HepG2 (cell line): ENCODE data around the gene FAM20C. TPM values are rescaled to one million over a fixed set of nuclear protein-coding genes. Genes with fewer than 3 reads are reported as not detected.

Source experiments
- ARID3A ChIP-seq: IDR thresholded peaks from 2 replicates; pipeline ENCODE4 v1.6.1; 2012; ENCODE audit warnings: low read depth, low read length, improper control_type of control experiment
- ATF1 ChIP-seq: IDR thresholded peaks from 2 replicates; pipeline ENCODE4 v1.6.1; 2016; ENCODE audit warnings: mild to moderate bottlenecking, control low read depth
- ATF4 ChIP-seq, 2 experiments: fragments of 450-650 bp in 1 of 2; sonication (generic) in 1 of 2; formaldehyde crosslinking; IDR thresholded peaks; 2 replicates each; pipeline versions ENCODE4 v1.5.0 to v1.8.0; 2020 to 2022; ENCODE audit warnings: mild to moderate bottlenecking in 1 of 2, missing genetic modification reagents in 1 of 2
- BCL6 ChIP-seq: IDR thresholded peaks from 2 replicates; pipeline ENCODE4 v1.6.1; 2016; ENCODE audit warnings: missing genetic modification reagents, missing compliant biosample characterization
- BHLHE40 ChIP-seq: IDR thresholded peaks from 2 replicates; pipeline ENCODE4 v1.6.1; 2011; ENCODE audit warnings: low read length, improper control_type of control experiment
- CEBPG ChIP-seq: IDR thresholded peaks from 2 replicates; pipeline ENCODE4 v1.6.1; 2016
- DDIT3 ChIP-seq: sonication (generic); formaldehyde crosslinking; IDR thresholded peaks from 2 replicates; pipeline ENCODE4 v1.4.0; 2020; ENCODE audit warnings: mild to moderate bottlenecking, missing genetic modification reagents
- ERF ChIP-seq: IDR thresholded peaks from 2 replicates; pipeline ENCODE4 v1.6.1; 2018; ENCODE audit warnings: missing biosample characterization, missing genetic modification reagents
- FOSL1 ChIP-seq: sonication (generic); formaldehyde crosslinking; IDR thresholded peaks from 2 replicates; pipeline ENCODE4 v1.9.0; 2021; ENCODE audit warnings: missing genetic modification reagents, borderline replicate concordance
- GTF3A ChIP-seq: sonication (generic); formaldehyde crosslinking; conservative IDR thresholded peaks from 2 replicates; pipeline ENCODE4 v1.4.0; 2020; ENCODE audit warnings: mild to moderate bottlenecking, missing genetic modification reagents
- HES4 ChIP-seq: sonication (generic); formaldehyde crosslinking; IDR thresholded peaks from 2 replicates; pipeline ENCODE4 v1.9.0; 2021; ENCODE audit warnings: mild to moderate bottlenecking, missing genetic modification reagents, borderline replicate concordance
- KDM6A ChIP-seq: IDR thresholded peaks from 2 replicates; pipeline ENCODE4 v1.6.1; 2016; ENCODE audit warnings: low read depth
- MIER3 ChIP-seq: IDR thresholded peaks from 2 replicates; pipeline ENCODE4 v1.6.1; 2016; ENCODE audit warnings: missing compliant biosample characterization, borderline replicate concordance
- NFIC ChIP-seq: IDR thresholded peaks from 2 replicates; pipeline ENCODE4 v1.6.1; 2012; ENCODE audit warnings: mild to moderate bottlenecking, low read length, inconsistent platforms
- PHF21A ChIP-seq: sonication (generic); formaldehyde crosslinking; IDR thresholded peaks from 2 replicates; pipeline ENCODE4 v1.5.0; 2020; ENCODE audit warnings: mild to moderate bottlenecking, missing genetic modification reagents
- SPEN ChIP-seq: sonication (generic); formaldehyde crosslinking; IDR thresholded peaks from 2 replicates; pipeline ENCODE4 v1.5.1; 2020; ENCODE audit warnings: low read depth, mild to moderate bottlenecking, missing genetic modification reagents
- SRSF1 ChIP-seq: fragments of 200-400 bp; formaldehyde crosslinking; optimal IDR thresholded peaks from 2 replicates; pipeline ENCODE3; 2017; ENCODE audit warnings: mild to moderate bottlenecking, low read depth, low read length, moderate library complexity
- TFDP2 ChIP-seq: sonication (generic); formaldehyde crosslinking; IDR thresholded peaks from 2 replicates; pipeline ENCODE4 v1.4.0; 2020; ENCODE audit warnings: missing genetic modification reagents
- TMF1 ChIP-seq: sonication (generic); formaldehyde crosslinking; IDR thresholded peaks from 2 replicates; pipeline ENCODE4 v1.8.1; 2022; ENCODE audit warnings: low read depth, missing genetic modification reagents
- ZBTB25 ChIP-seq: IDR thresholded peaks from 2 replicates; pipeline ENCODE4 v1.6.1; 2018; ENCODE audit warnings: missing genetic modification reagents
- ZMAT3 ChIP-seq: sonication (generic); formaldehyde crosslinking; conservative IDR thresholded peaks from 2 replicates; pipeline ENCODE4 v1.7.0; 2021; ENCODE audit warnings: missing genetic modification reagents
- ZMYM3 ChIP-seq: sonication (generic); formaldehyde crosslinking; IDR thresholded peaks from 2 replicates; pipeline ENCODE4 v1.5.1; 2020; ENCODE audit warnings: mild to moderate bottlenecking, missing genetic modification reagents
- ZNF432 ChIP-seq: sonication (generic); formaldehyde crosslinking; IDR thresholded peaks from 2 replicates; pipeline ENCODE4 v1.5.0; 2020; ENCODE audit warnings: missing genetic modification reagents, mild to moderate bottlenecking, borderline replicate concordance
- ZNF501 ChIP-seq: sonication (generic); formaldehyde crosslinking; IDR thresholded peaks from 2 replicates; pipeline ENCODE4 v1.5.1; 2020; ENCODE audit warnings: mild to moderate bottlenecking, moderate library complexity, missing genetic modification reagents
- ZNF572 ChIP-seq: sonication (generic); formaldehyde crosslinking; IDR thresholded peaks from 2 replicates; pipeline ENCODE4 v1.5.1; 2020; ENCODE audit warnings: mild to moderate bottlenecking, missing genetic modification reagents
- ZNF598 ChIP-seq: sonication (generic); formaldehyde crosslinking; IDR thresholded peaks from 2 replicates; pipeline ENCODE4 v1.5.1; 2020; ENCODE audit warnings: mild to moderate bottlenecking, missing genetic modification reagents, borderline replicate concordance
- ZNF768 ChIP-seq: sonication (generic); formaldehyde crosslinking; IDR thresholded peaks from 2 replicates; pipeline ENCODE4 v1.4.0; 2020; ENCODE audit warnings: missing genetic modification reagents
- ZSCAN20 ChIP-seq: sonication (generic); formaldehyde crosslinking; IDR thresholded peaks from 2 replicates; pipeline ENCODE4 v1.4.0; 2020; ENCODE audit warnings: missing genetic modification reagents, mild to moderate bottlenecking, borderline replicate concordance
- polyA plus RNA-seq, 8 experiments: library from polyadenylated mRNA; depleted of rRNA in 3 of 8; stranded (reverse) in 7 of 8; unstranded in 1 of 8; fragments of >200 nt; fragmentation: Illumina TruSeq in 4 of 8; extraction: Trizol in 4 of 8; gene quantifications; 2 replicates each; pipeline versions ENCODE4 v1.2.1 to v1.2.3, GENCODE V29; 2011 to 2016; ENCODE audit warnings: low read depth in 4 of 8, missing spikeins in 1 of 8, mixed read lengths in 1 of 8; ENCODE audit not compliant: insufficient read depth in 1 of 8
- total RNA-seq, 5 experiments: library from RNA; depleted of rRNA; stranded (reverse); fragments of >200 nt; fragmentation: Illumina TruSeq; extraction: Trizol; gene quantifications; 2 replicates each; pipeline ENCODE4 v1.2.3, GENCODE V29; 2016; ENCODE audit warnings: low read depth in 1 of 5

The FAM20C gene
- total and polyA plus RNA-seq, 2 of the 13 experiments (the other 11 are each of a cell fraction or from before 2014, with no cell fraction given), result 11.9 to 19.9 TPM

GRCh38 chr7:294440-295154, 102.2 kb downstream of the FAM20C start (continued):
- TF ChIP-seq ZSCAN20 (CRISPR knock-in tag) (no peak), ZNF768 (CRISPR knock-in tag) (no peak), ZNF598 (CRISPR knock-in tag) (no peak; the same call in 1 of the 2 replicates), NFIC (no peak), BHLHE40 (no peak), DDIT3 (CRISPR knock-in tag) (no peak), TFDP2 (CRISPR knock-in tag) (peak; percentile 52; the same call in 1 of the 2 replicates), CEBPG (CRISPR knock-in tag) (no peak), ZNF572 (peak; percentile 93; the same call in 1 of the 2 replicates), BCL6 (0 out of 2 replicates have a peak, but pooled peaks have one; percentile 34), ZMAT3 (CRISPR knock-in tag) (peak; percentile 26; the same call in 1 of the 2 replicates), GTF3A (CRISPR knock-in tag) (0 out of 2 replicates have a peak, but pooled peaks have one; percentile 32), TMF1 (CRISPR knock-in tag) (no peak), KDM6A (CRISPR knock-in tag) (no peak), PHF21A (CRISPR knock-in tag) (no peak), ZNF501 (peak; percentile 55; the same call in 1 of the 2 replicates), FOSL1 (no peak), ERF (CRISPR knock-in tag) (no peak), ATF1 (CRISPR knock-in tag) (no peak), ZMYM3 (CRISPR knock-in tag) (peak; percentile 91), HES4 (CRISPR knock-in tag) (no peak), SRSF1 (no peak), ARID3A (no peak), MIER3 (no peak), ZBTB25 (CRISPR knock-in tag) (no peak), ATF4 (CRISPR knock-in tag; IDR thresholded peaks at IDR 0.05) (no peak), ZNF432 (CRISPR knock-in tag) (no peak), SPEN (CRISPR knock-in tag) (no peak)
